Endothelial cell of umbilical vein (primary cell): ENCODE results near the gene NOL6. TPM values are rescaled to one million over a fixed set of nuclear protein-coding genes. Genes with fewer than 3 reads are reported as not detected.

Source experiments
- BruUV-seq: library from RNA; stranded (reverse); fragments of 400-500 nt; replicated peaks from 2 replicates; lab custom pipeline; 2021; lab: Mats Ljungman, UMichigan
- CTCF ChIA-PET: fragments of 300-600, 350-600 bp; sonication (Branson Sonifier 250); formaldehyde crosslinking; loops from one replicate; lab custom pipeline; 2021; ENCODE audit warnings: antibody characterized with exemption, inconsistent platforms; lab: Charles Lee
- POLR2A ChIA-PET: fragments of 300-600, 350-600 bp; sonication (Branson Sonifier 250); formaldehyde crosslinking; loops from one replicate; lab custom pipeline; 2021; ENCODE audit warnings: antibody characterized with exemption, inconsistent platforms; lab: Charles Lee
- DNase-seq: peaks from one replicate; pipeline ENCODE4 v3.0.0-alpha.2; 2011; ENCODE audit warnings: low read depth, low spot score
- FAIRE-seq: peaks from 2 replicates; lab custom pipeline; 2011; peaks lifted over from hg19 to GRCh38; lab: Jason Lieb, UNC
- H2AFZ ChIP-seq: 2 replicates; pipeline ENCODE4 v1.6.0; 2012; ENCODE audit warnings: low read depth, low read length, control low read depth, inconsistent platforms
- H3K27ac ChIP-seq: 2 replicates; pipeline ENCODE4 v1.5.1; 2011; ENCODE audit warnings: low read depth, mild to moderate bottlenecking, control low read depth, low read length, moderate library complexity; ENCODE audit not compliant: insufficient read depth
- H3K27me3 ChIP-seq, 2 experiments: 2 replicates each; pipeline versions ENCODE4 v1.6.0 to v1.6.1; 2011; ENCODE audit warnings: low read length in 2 of 2, mixed read lengths in 1 of 2; ENCODE audit not compliant: control insufficient read depth in 2 of 2, insufficient read depth in 2 of 2
- H3K36me3 ChIP-seq, 2 experiments: 2 replicates in 1 of 2; 3 replicates in 1 of 2; pipeline ENCODE4 v1.5.1; 2011; ENCODE audit warnings: low read length in 2 of 2, mild to moderate bottlenecking in 1 of 2, moderate library complexity in 1 of 2; ENCODE audit not compliant: control insufficient read depth in 2 of 2, insufficient read depth in 2 of 2; ENCODE audit errors: extremely low read depth in 1 of 2
- H3K4me1 ChIP-seq: 3 replicates; pipeline ENCODE4 v1.5.1; 2011; ENCODE audit warnings: mild to moderate bottlenecking, low read length; ENCODE audit not compliant: control insufficient read depth, insufficient read depth; ENCODE audit errors: extremely low read depth
- H3K4me2 ChIP-seq: 2 replicates; pipeline ENCODE4 v1.6.1; 2011; ENCODE audit warnings: low read length, control low read depth, mixed read lengths; ENCODE audit not compliant: insufficient read depth
- H3K4me3 ChIP-seq, 3 experiments: fragments of 200-600 bp in 1 of 3; sonication (generic), shearing (Covaris generic) in 1 of 3; replicated peaks in 1 of 3; 2 replicates each; pipeline ENCODE4 v1.5.1; 2011 to 2016; ENCODE audit warnings: control low read depth in 3 of 3, low read length in 3 of 3, mild to moderate bottlenecking in 2 of 3, inconsistent platforms in 1 of 3, low read depth in 1 of 3, moderate library complexity in 1 of 3; ENCODE audit not compliant: insufficient read depth in 1 of 3
- H3K79me2 ChIP-seq: 2 replicates; pipeline ENCODE4 v1.6.0; 2012; ENCODE audit warnings: low read length, inconsistent platforms; ENCODE audit not compliant: control insufficient read depth, insufficient read depth
- H3K9ac ChIP-seq: replicated peaks from 2 replicates; pipeline ENCODE3; 2011; ENCODE audit warnings: low read length, control low read depth; ENCODE audit not compliant: insufficient read depth; ENCODE audit errors: extremely low read depth
- H3K9me1 ChIP-seq: replicated peaks from 3 replicates; pipeline ENCODE4 v1.6.0; 2011; ENCODE audit warnings: mild to moderate bottlenecking, low read length; ENCODE audit not compliant: control insufficient read depth, insufficient read depth; ENCODE audit errors: extremely low read depth
- H3K9me3 ChIP-seq: replicated peaks from 2 replicates; pipeline ENCODE4 v1.5.1; 2012; ENCODE audit warnings: low read length, inconsistent platforms; ENCODE audit not compliant: control insufficient read depth, insufficient read depth
- H4K20me1 ChIP-seq: replicated peaks from 2 replicates; pipeline ENCODE3; 2011; ENCODE audit warnings: mild to moderate bottlenecking, low read length; ENCODE audit not compliant: control insufficient read depth, insufficient read depth; ENCODE audit errors: extremely low read depth
- CTCF ChIP-seq, 2 donors: IDR thresholded peaks; 1 replicate in 1 of 2; 2 replicates in 1 of 2; pipeline ENCODE4 v1.5.1; 2011; ENCODE audit warnings: low read length in 2 of 2, mild to moderate bottlenecking in 2 of 2, moderate library complexity in 2 of 2, control low read depth in 1 of 2, inconsistent platforms in 1 of 2, low read depth in 1 of 2; ENCODE audit not compliant: insufficient read depth in 1 of 2; ENCODE audit errors: extremely low read depth in 1 of 2
- EZH2 ChIP-seq: IDR thresholded peaks from 2 replicates; pipeline ENCODE4 v1.6.1; 2012; ENCODE audit warnings: borderline replicate concordance, low read depth, mild to moderate bottlenecking, moderate library complexity, low read length, inconsistent platforms; ENCODE audit not compliant: severe bottlenecking
- FOS ChIP-seq: IDR thresholded peaks from 2 replicates; pipeline ENCODE4 v1.6.1; 2011; ENCODE audit warnings: mild to moderate bottlenecking, low read length, moderate library complexity, borderline replicate concordance; ENCODE audit not compliant: insufficient read depth
- GATA2 ChIP-seq: IDR thresholded peaks from 2 replicates; pipeline ENCODE4 v1.7.0; 2011; ENCODE audit warnings: low read depth, mild to moderate bottlenecking, moderate library complexity, mixed read lengths, low read length; ENCODE audit not compliant: insufficient read length, insufficient read depth
- JUN ChIP-seq: IDR thresholded peaks from 2 replicates; pipeline ENCODE4 v1.6.1; 2011; ENCODE audit warnings: borderline replicate concordance, low read depth; ENCODE audit not compliant: insufficient read length, insufficient read depth
- MAX ChIP-seq: IDR thresholded peaks from 2 replicates; pipeline ENCODE4 v1.6.1; 2011; ENCODE audit not compliant: insufficient read depth, insufficient read length
- MYC ChIP-seq: IDR thresholded peaks from one replicate; pipeline ENCODE4 v1.6.1; 2011; ENCODE audit warnings: mild to moderate bottlenecking, low read depth, low read length
- POLR2A ChIP-seq: IDR thresholded peaks from 2 replicates; pipeline ENCODE4 v1.6.1; 2012; ENCODE audit warnings: low read depth, mild to moderate bottlenecking, control low read depth, low read length
- POLR2AphosphoS5 ChIP-seq: IDR thresholded peaks from 2 replicates; pipeline ENCODE4 v1.6.1; 2012; ENCODE audit warnings: low read depth, mild to moderate bottlenecking, control low read depth, low read length, moderate library complexity; ENCODE audit not compliant: insufficient read depth
- dilution Hi-C: fragments of 300-500 bp; cut with MboI; formaldehyde crosslinking; loops from one replicate; pipeline ENCODE4 v1.15.0; 2019; ENCODE audit warnings: low sequenced_read_pairs; ENCODE audit not compliant: extremely low pct_ligation_motif_present
- intact Hi-C: fragments of 100-400 bp; cut with micrococcal nuclease; formaldehyde crosslinking; loops from one replicate; pipeline ENCODE4 v1.10.0; 2022
- polyA plus RNA-seq, 4 experiments: library from polyadenylated mRNA; depleted of rRNA in 3 of 4; stranded (reverse) in 3 of 4; unstranded in 1 of 4; fragments of >200 nt; gene quantifications; 2 replicates each; pipeline versions ENCODE4 v1.2.1 to v1.2.3, GENCODE V29; 2011 to 2012; ENCODE audit warnings: missing spikeins in 1 of 4
- total RNA-seq: library from RNA; stranded (reverse); gene quantifications from 2 replicates; pipeline ENCODE4 v1.2.3, GENCODE V29; 2021

Gene NOL6
- total and polyA plus RNA-seq, 2 donors (not counting 3 experiments of a cell fraction or from before 2014, with no cell fraction given) = 35.7 to 45.1 TPM

- Histone ChIP-seq H4K20me1 (no peaks in the 10 kb centered on the region), H3K4me1 (peaks cover 12% of the 10 kb centered on the region), H3K9ac (no peak overlapping the region), H3K27ac (no peak overlapping the region), H3K9me3 (no peaks in the 10 kb centered on the region), H2AFZ (no peak overlapping the region), H3K36me3 (peaks cover 9 to 46% of the 10 kb centered on the region in 2 experiments), H3K4me3 (no peak overlapping the region), H3K4me2 (no peak overlapping the region), H3K27me3 (no peaks in the 10 kb centered on the region), H3K79me2 (no peaks in the 10 kb centered on the region), H3K9me1 (no peaks in the 10 kb centered on the region)
- no peak for DNase-seq
- no peak for TF ChIP-seq FOS
- TF ChIP-seq POLR2A = no peak
- TF ChIP-seq EZH2 = no peak
- no peak for TF ChIP-seq MYC
- TF ChIP-seq MAX = no peak
- TF ChIP-seq JUN = no peak
- TF ChIP-seq POLR2AphosphoS5 = no peak
- TF ChIP-seq GATA2 = no peak
- no peak for TF ChIP-seq CTCF (IDR thresholded peaks at IDR 0.05; ENCODE audit: extremely low read depth in 1 of 2, insufficient read depth in 1 of 2, low read depth in 1 of 2, low read length in 2 of 2)
- intact Hi-C loops = no loop called here
- CTCF ChIA-PET = interaction anchor here (0.9 to 8.3 kb wide), 5 partner anchors 9 to 86 kb away, joined by 4 to 119 read pairs (median 5); partner anchors contain the start of gene NOL6
- no TSS peak for BruUV-seq
- FAIRE-seq = no peak
- POLR2A ChIA-PET = interaction anchor here (1.5 kb wide), 1 partner anchor 12 kb away, joined by 5 read pairs; the partner anchor contains the start of gene NOL6
- dilution Hi-C loops = no loop called here
Observed at GRCh38 chr9:33460854-33461253, 12.9 kb downstream of the NOL6 start.
